Uterus (tissue), 2 donors: ENCODE measurements around the gene LCTL.
"Not testable (repeated sequence)": the region's sequence is repeated elsewhere in the genome, so short reads cannot be mapped to it uniquely, and the experiment has no call there.

Source experiments
- POLR2A ChIP-seq, 2 donors: fragments of 450-650 bp; IDR thresholded peaks; one replicate each; pipeline ENCODE4 v1.6.1; 2016; ENCODE audit warnings: antibody characterized with exemption in 2 of 2, mild to moderate bottlenecking in 1 of 2, moderate library complexity in 1 of 2
- TF ChIP-seq, protein P1 (sequence below), 4 experiments: fragments of 200-600 bp in 2 of 4; fragments of 450-650 bp in 2 of 4; sonication (generic) in 2 of 4; IDR thresholded peaks; one replicate each; pipeline ENCODE4 v1.5.1; 2016 to 2019; ENCODE audit warnings: antibody characterized with exemption in 4 of 4, mild to moderate bottlenecking in 2 of 4, moderate library complexity in 1 of 4

DNA sequence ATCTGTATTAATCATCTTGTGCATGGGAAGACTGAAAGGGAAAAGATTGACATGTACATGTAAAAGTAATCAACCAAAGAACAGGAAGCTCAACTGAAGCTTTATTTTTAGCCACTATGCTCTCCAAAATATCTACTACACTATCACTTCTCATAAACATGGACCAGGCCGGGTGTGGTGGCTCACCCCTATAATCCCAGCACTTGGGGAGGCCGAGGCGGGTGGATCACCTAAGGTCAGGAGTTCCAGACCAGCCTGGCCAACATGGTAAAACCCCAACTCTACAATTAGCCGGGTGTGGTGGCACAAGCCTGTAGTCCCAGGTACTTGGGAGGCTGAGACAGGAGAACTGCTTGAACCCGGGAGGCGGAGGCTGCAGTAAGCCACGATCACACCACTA is 65.5 kb downstream of the LCTL start:
- TF ChIP-seq, protein P1, sequence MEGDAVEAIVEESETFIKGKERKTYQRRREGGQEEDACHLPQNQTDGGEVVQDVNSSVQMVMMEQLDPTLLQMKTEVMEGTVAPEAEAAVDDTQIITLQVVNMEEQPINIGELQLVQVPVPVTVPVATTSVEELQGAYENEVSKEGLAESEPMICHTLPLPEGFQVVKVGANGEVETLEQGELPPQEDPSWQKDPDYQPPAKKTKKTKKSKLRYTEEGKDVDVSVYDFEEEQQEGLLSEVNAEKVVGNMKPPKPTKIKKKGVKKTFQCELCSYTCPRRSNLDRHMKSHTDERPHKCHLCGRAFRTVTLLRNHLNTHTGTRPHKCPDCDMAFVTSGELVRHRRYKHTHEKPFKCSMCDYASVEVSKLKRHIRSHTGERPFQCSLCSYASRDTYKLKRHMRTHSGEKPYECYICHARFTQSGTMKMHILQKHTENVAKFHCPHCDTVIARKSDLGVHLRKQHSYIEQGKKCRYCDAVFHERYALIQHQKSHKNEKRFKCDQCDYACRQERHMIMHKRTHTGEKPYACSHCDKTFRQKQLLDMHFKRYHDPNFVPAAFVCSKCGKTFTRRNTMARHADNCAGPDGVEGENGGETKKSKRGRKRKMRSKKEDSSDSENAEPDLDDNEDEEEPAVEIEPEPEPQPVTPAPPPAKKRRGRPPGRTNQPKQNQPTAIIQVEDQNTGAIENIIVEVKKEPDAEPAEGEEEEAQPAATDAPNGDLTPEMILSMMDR (IDR thresholded peaks at IDR 0.05), result not testable (repeated sequence)
- TF ChIP-seq POLR2A (IDR thresholded peaks at IDR 0.05), result not testable (repeated sequence)
